WERI-Rb-1 (cell line): ENCODE data around the gene EBF3.

Experiments used
- DNase-seq: peaks from one replicate; pipeline ENCODE4 v3.0.0-alpha.2; 2020
- H3K27ac ChIP-seq: fragments of 250-450 bp; sonication (Bioruptor Pico); 2 replicates; pipeline ENCODE4 v1.5.1; 2020; ENCODE audit warnings: mild to moderate bottlenecking, moderate library complexity
- H3K27me3 ChIP-seq: fragments of 250-450 bp; sonication (Bioruptor Pico); 2 replicates; pipeline ENCODE4 v1.5.1; 2021; ENCODE audit warnings: mild to moderate bottlenecking, low read depth, moderate library complexity; ENCODE audit not compliant: insufficient read depth, severe bottlenecking
- H3K36me3 ChIP-seq: fragments of 250-450 bp; sonication (Bioruptor Pico); 2 replicates; pipeline ENCODE4 v1.5.1; 2020; ENCODE audit warnings: mild to moderate bottlenecking, moderate library complexity
- H3K4me3 ChIP-seq: 2 replicates; pipeline ENCODE4 v1.5.1; 2011; ENCODE audit warnings: low read depth, mild to moderate bottlenecking, control low read depth, low read length
- H3K9me3 ChIP-seq: fragments of 250-450 bp; sonication (Bioruptor Pico); 2 replicates; pipeline ENCODE4 v1.5.1; 2021; ENCODE audit warnings: mild to moderate bottlenecking, moderate library complexity; ENCODE audit not compliant: severe bottlenecking
- TF ChIP-seq, protein P1 (sequence below): IDR thresholded peaks from 2 replicates; pipeline ENCODE4 v1.5.1; 2011; ENCODE audit warnings: low read depth, mild to moderate bottlenecking, control low read depth, inconsistent platforms, low read length

The EBF3 gene

DNA sequence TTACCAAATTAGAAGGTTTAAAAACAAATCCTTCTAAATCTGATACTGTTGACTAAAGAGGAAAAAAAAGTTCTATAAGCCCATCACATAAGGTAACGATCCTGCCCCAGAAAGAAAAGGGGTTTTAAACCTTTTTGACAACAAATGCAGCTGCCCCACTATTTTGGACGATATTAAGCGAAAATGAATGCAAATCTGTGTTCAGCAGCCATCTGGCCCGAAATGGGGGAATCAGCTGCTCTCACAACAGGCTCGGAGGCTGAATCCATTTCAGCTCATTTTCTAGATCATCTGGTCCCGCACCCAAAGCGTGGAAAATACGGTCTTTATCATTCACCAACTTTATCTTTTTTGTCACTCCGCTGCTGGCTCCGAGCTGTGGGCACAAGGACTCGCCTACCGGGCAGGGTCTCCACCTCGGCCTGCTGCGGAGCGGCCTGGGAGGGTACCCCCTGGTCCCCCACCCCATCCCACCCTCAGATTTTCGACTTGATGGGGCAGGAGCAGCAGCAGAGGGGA is 2.4 kb upstream of the EBF3 start:
- Histone ChIP-seq H3K4me3 (no peak overlapping the region), H3K27me3 (peaks cover 91% of the 10 kb centered on the region), H3K9me3 (no peaks in the 10 kb centered on the region), H3K27ac (no peak overlapping the region), H3K36me3 (no peaks in the 10 kb centered on the region)
- DNase-seq, result no peak
- TF ChIP-seq, protein P1, sequence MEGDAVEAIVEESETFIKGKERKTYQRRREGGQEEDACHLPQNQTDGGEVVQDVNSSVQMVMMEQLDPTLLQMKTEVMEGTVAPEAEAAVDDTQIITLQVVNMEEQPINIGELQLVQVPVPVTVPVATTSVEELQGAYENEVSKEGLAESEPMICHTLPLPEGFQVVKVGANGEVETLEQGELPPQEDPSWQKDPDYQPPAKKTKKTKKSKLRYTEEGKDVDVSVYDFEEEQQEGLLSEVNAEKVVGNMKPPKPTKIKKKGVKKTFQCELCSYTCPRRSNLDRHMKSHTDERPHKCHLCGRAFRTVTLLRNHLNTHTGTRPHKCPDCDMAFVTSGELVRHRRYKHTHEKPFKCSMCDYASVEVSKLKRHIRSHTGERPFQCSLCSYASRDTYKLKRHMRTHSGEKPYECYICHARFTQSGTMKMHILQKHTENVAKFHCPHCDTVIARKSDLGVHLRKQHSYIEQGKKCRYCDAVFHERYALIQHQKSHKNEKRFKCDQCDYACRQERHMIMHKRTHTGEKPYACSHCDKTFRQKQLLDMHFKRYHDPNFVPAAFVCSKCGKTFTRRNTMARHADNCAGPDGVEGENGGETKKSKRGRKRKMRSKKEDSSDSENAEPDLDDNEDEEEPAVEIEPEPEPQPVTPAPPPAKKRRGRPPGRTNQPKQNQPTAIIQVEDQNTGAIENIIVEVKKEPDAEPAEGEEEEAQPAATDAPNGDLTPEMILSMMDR, result no peak

DNA sequence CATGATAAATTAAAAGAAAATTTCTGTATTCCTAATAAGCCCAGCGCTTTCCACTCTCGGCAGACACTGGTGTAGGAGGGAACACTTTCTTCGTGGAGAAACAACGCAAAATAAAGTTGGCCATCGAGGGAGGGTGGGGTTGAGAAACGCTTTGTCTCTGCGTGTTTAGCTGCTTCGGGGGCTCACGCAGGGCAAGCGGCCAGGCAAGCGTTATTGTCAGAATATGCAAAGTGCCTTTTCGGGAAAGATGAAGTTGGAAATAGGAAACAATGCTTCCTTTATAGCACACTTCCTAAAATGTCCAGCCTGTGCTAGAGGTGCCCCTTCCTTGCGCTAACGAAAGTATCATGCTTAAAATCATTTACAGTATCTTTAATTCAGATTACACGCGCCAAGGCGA is 1.9 kb upstream of the EBF3 start:
- TF ChIP-seq, protein P1, result no peak
- peaks cover 92% of the 10 kb centered on the region for H3K27me3 ChIP-seq
- no peaks in the 10 kb centered on the region for H3K9me3 ChIP-seq
- no peaks in the 10 kb centered on the region for H3K36me3 ChIP-seq
- H3K4me3 ChIP-seq, result no peak overlapping the region
- H3K27ac ChIP-seq, result no peak overlapping the region
- DNase-seq, result no peak

DNA sequence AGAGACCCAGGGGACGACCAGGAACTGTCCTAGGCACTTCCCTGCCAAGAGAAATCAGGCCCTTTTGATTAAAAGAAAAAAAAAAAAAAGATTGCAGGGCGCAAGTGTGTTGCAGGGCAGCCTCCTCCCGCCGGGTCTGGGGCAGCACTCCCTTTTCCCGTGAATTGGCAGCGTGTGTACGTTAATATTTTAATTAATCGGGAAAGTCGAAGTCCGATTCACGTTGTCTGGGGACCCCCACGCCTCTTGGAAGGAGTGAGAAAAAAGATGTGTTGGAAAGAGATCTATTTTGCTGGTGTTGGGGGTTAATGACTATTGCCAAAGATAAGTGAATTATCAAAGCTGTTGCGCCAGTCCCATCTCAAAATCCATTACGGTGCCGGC is 1.3 kb upstream of the EBF3 start:
- peak overlapping the region; percentile 36 for H3K4me3 ChIP-seq
- H3K36me3 ChIP-seq, result no peaks in the 10 kb centered on the region
- no peaks in the 10 kb centered on the region for H3K9me3 ChIP-seq
- DNase-seq, result no peak
- H3K27ac ChIP-seq, result no peak overlapping the region
- H3K27me3 ChIP-seq, result peaks cover 92% of the 10 kb centered on the region
- TF ChIP-seq, protein P1, result no peak

DNA sequence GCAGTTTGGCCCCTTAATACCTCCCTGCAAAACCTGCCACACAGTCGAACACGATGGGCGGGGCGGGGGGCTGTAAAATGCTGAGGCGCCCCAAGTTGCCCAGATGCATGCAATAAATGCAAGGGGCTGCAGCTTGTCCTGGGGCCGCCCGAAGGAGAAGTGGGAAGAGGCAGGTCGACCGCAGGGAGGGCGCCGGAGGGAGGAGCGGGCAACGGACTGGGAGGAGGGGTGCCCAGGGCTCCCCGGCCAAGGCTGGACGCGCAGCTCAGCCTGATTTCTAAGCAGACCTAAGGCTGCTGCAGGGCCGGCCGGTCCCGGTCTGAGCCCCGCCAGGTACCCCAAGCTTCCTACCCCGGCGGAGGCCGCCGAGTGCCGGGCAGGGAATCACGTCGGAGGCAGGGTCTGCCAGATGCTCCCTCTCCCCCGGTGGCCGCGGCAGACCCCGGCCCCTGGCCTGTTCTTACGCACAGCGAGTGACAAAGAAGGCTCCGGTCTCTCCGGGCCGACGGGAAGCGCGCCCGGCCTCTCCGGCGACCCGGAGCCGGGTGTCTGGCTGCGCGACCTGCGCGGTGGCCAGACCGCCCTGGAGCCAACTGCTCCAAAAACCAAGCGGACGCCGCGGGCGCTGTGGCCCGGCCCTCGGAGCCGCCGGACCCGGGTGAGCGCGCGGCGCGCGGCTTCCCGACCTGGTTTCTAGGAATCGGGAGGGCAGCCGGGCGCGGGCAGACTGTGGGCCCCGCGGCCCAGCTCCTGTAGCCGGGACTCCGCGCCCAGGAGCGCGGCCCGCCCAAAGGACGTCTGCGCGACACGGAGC is 744 bp upstream of the EBF3 start:
- TF ChIP-seq, protein P1, result no peak
- Histone ChIP-seq H3K4me3 (peak overlapping the region; percentile 36), H3K27ac (no peak overlapping the region), H3K36me3 (no peaks in the 10 kb centered on the region), H3K27me3 (peaks cover 92% of the 10 kb centered on the region), H3K9me3 (no peaks in the 10 kb centered on the region)
- DNase-seq, result no peak

DNA sequence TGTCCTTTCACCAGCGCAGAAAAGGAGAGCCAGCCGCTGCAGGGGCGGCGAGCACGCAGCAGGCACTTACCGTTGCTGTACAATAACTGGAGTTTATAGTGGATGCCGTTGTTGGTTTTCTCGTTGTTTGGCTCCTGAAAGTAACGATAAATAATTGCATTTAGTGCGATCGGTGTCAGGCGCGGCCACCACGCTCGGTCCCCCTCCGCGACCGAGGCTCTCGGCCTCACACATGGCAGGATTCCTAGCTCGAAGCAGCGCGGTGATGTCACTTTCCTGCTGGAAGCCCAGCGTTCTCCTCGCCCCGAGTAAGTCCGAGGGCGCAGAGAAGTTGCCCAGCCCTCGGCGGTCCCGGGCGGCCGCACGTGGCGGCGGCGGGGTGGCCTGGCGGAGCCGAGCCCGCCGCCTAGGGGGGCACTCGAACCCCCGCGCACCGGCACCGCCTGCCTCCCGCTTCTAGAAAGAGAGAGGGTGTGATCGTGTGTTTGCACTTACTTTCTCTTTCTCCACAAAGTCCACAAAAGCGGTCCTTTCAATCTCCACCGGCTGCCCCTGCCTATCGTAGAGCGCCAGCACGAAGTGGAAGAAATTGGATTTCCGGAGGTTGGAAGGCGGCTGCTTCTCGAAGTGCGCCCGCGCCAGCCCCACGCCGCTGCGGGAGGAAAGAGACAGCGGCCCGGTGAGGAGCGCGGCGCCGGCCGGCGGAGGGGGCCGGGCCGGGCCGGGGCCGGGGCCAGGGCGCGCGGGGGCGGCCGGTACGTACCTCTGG is 1.0 kb downstream of the EBF3 start:
- Histone ChIP-seq H3K27me3 (peaks cover 87% of the 10 kb centered on the region), H3K36me3 (no peaks in the 10 kb centered on the region), H3K27ac (no peak overlapping the region), H3K4me3 (peak overlapping the region; percentile 38), H3K9me3 (no peaks in the 10 kb centered on the region)
- no peak for DNase-seq
- TF ChIP-seq, protein P1, result no peak
